Right lobe of liver (tissue), 6 donors: ENCODE measurements around the gene RGS16. TPM values are rescaled to one million over a fixed set of nuclear protein-coding genes. Genes with fewer than 3 reads are reported as not detected.

Experiments used
- ATAC-seq, 4 donors: fragments of 200-7000 bp; cut with Tn5 transposase; one replicate each; pipeline ENCODE4 v1.9.1; 2020; ENCODE audit warnings: mild to moderate bottlenecking in 4 of 4, moderate library complexity in 4 of 4
- DNase-seq, 3 donors: peaks; one replicate each; pipeline ENCODE4 v3.0.0-alpha.2; 2020
- H3K27ac ChIP-seq, 3 donors: fragments of 200-600 bp; one replicate each; pipeline ENCODE4 v1.8.0; 2022
- H3K27me3 ChIP-seq, 2 donors: fragments of 200-600 bp; one replicate each; pipeline ENCODE4 v1.8.0; 2022
- H3K36me3 ChIP-seq, 4 donors: fragments of 200-600 bp; sonication (generic) in 1 of 4; one replicate each; pipeline versions ENCODE4 v1.5.1 to v1.8.0; 2017 to 2022; ENCODE audit warnings: control low read depth in 1 of 4
- H3K4me1 ChIP-seq, 4 donors: fragments of 200-600 bp; sonication (generic) in 1 of 4; one replicate each; pipeline versions ENCODE4 v1.5.1 to v1.8.0; 2017 to 2022; ENCODE audit warnings: control low read depth in 1 of 4
- H3K4me3 ChIP-seq, 3 donors: fragments of 200-600 bp; one replicate each; pipeline ENCODE4 v1.8.0; 2022
- H3K9me3 ChIP-seq, 4 donors: fragments of 200-600 bp; sonication (generic) in 1 of 4; one replicate each; pipeline versions ENCODE4 v1.5.1 to v1.8.0; 2017 to 2022; ENCODE audit warnings: control low read depth in 1 of 4
- CTCF ChIP-seq, 4 donors: fragments of 200-600 bp in 3 of 4; fragments of 450-650 bp in 1 of 4; IDR thresholded peaks; one replicate each; pipeline versions ENCODE4 v1.5.1 to v1.8.0; 2016 to 2022; ENCODE audit warnings: antibody characterized with exemption in 4 of 4, mild to moderate bottlenecking in 2 of 4
- POLR2A ChIP-seq: fragments of 450-650 bp; IDR thresholded peaks from one replicate; pipeline ENCODE4 v1.6.1; 2017; ENCODE audit warnings: antibody characterized with exemption, mild to moderate bottlenecking
- WGBS: methylation state at CpG from one replicate; pipeline ENCODE4 v1.1.6; 2018; ENCODE audit warnings: low coverage, low lambda C conversion rate; ENCODE audit not compliant: insufficient coverage; ENCODE audit errors: missing lambda C conversion rate; 5-methylcytosine and 5-hydroxymethylcytosine counted together
- intact Hi-C, 2 donors: fragments of 100-400 bp; cut with DNase I; formaldehyde crosslinking; loops; one replicate each; pipeline versions ENCODE4 v1.11.2 to v1.14.1; 2022
- total RNA-seq, 6 experiments: library from RNA; depleted of rRNA in 2 of 6; stranded (reverse); fragments of >200 nt in 2 of 6; fragmentation: NEBNext Ultra II Directional in 3 of 6; extraction: Animal tissue kit (Norgen Biotek cat#: 25700) in 3 of 6; gene quantifications; one replicate each; pipeline versions ENCODE4 v1.1.0 to v1.2.4, GENCODE V29; 2016 to 2023
- donor health status: DM: no; HTN: yes; CAD: no.
- donor health status: DM: no; HTN: no; CAD: no.
- donor health status: DM: no; HTN: no; CAD: no.
- donor health status: DM: no; HTN: yes; CAD: no.
- donor health status: DM: no; HTN: yes; CAD: no.

Gene RGS16
- total RNA-seq, 6 experiments from 2014 or later, result 0.15 to 3.4 (median 0.99) TPM

GRCh38 chr1:182611326-182611725 lies 7.1 kb upstream of the RGS16 start:
- Histone ChIP-seq H3K27ac (no peak overlapping the region), H3K4me1 (peaks cover 0 to 23% (median 3%) of the 10 kb centered on the region in 4 donors), H3K4me3 (no peak overlapping the region), H3K36me3 (no peaks in the 10 kb centered on the region), H3K9me3 (no peaks in the 10 kb centered on the region), H3K27me3 (no peaks in the 10 kb centered on the region)
- no CpG with 5 or more reads among the region's 1 CpG for WGBS
- DNase-seq (no peak), ATAC-seq (no peak)
- no peak for TF ChIP-seq CTCF (IDR thresholded peaks at IDR 0.05)
- intact Hi-C loops, result no loop called here

- 94% methylated on average over 2 of the region's 6 CpGs for WGBS
- DNase-seq, result no peak
- no peak overlapping the region for H3K4me3 ChIP-seq
- no peak for TF ChIP-seq POLR2A
- no peak for TF ChIP-seq CTCF (IDR thresholded peaks at IDR 0.05)
- no peaks in the 10 kb centered on the region for H3K27me3 ChIP-seq
- no peak overlapping the region for H3K27ac ChIP-seq
- ATAC-seq, result no peak
- H3K36me3 ChIP-seq, result no peaks in the 10 kb centered on the region
- peaks cover 0 to 17% (median under 1%) of the 10 kb centered on the region in 4 donors for H3K4me1 ChIP-seq
- intact Hi-C loops, result no loop called here
- H3K9me3 ChIP-seq, result no peaks in the 10 kb centered on the region
Observed at GRCh38 chr1:182610606-182611194, 6.5 kb upstream of the RGS16 start.

- H3K27me3 ChIP-seq, result no peaks in the 10 kb centered on the region
- H3K27ac ChIP-seq, result no peak overlapping the region
- no peak for DNase-seq
- H3K4me3 ChIP-seq, result no peak overlapping the region
- whole genome bisulfite sequencing, result 67% methylated on average over 8 of the region's 9 CpGs
- peak in 1 of 4 donors; percentile 12 for ATAC-seq
- H3K4me1 ChIP-seq, result peaks cover 0 to 6% (median 1%) of the 10 kb centered on the region in 4 donors
- intact Hi-C loops, result no loop called here
- H3K36me3 ChIP-seq, result no peaks in the 10 kb centered on the region
- no peaks in the 10 kb centered on the region for H3K9me3 ChIP-seq
- TF ChIP-seq POLR2A (no peak), CTCF (IDR thresholded peaks at IDR 0.05) (no peak)
Observed at GRCh38 chr1:182608845-182609610, 4.8 kb upstream of the RGS16 start.

- 84% methylated on average over 2 of the region's 2 CpGs for WGBS
- peaks cover 0 to 9% (median 3%) of the 10 kb centered on the region in 4 donors for H3K4me1 ChIP-seq
- no peaks in the 10 kb centered on the region for H3K27me3 ChIP-seq
- no peaks in the 10 kb centered on the region for H3K36me3 ChIP-seq
- H3K9me3 ChIP-seq, result no peaks in the 10 kb centered on the region
- no peak overlapping the region for H3K4me3 ChIP-seq
- no peak for ATAC-seq
- TF ChIP-seq CTCF (IDR thresholded peaks at IDR 0.05), result no peak
- no peak for TF ChIP-seq POLR2A
- no peak for DNase-seq
- no peak overlapping the region for H3K27ac ChIP-seq
- intact Hi-C loops, result no loop called here
Observed at GRCh38 chr1:182608236-182608635, 4.0 kb upstream of the RGS16 start.
